ENCODE data around the gene LECT2.

LECT2 gene

GRCh38 chr5:135986401-135986800 is 31.6 kb upstream of the LECT2 start:
- Histone ChIP-seq H3K27ac (replicated peaks) (no peak overlapping the region), H3K27me3 (ENCODE audit: insufficient read depth, poor library complexity, severe bottlenecking) (no peaks in the 10 kb centered on the region), H3K4me3 (replicated peaks; ENCODE audit: insufficient read depth, low read length) (no peak overlapping the region)
- DNase-seq (ENCODE audit: low read depth in 1 of 2, low spot score in 1 of 2), result no peak
- no peak for TF ChIP-seq REST (IDR thresholded peaks at IDR 0.05; ENCODE audit: insufficient replicate concordance, low read depth)
- no peak for TF ChIP-seq SPI1 (IDR thresholded peaks at IDR 0.05; ENCODE audit: borderline replicate concordance, low read depth)
- no peak for TF ChIP-seq CTCF (IDR thresholded peaks at IDR 0.05; ENCODE audit: insufficient read depth, low read length)
- no peak for TF ChIP-seq GABPA (IDR thresholded peaks at IDR 0.05; ENCODE audit: low read depth)
- TF ChIP-seq POLR2AphosphoS5 (IDR thresholded peaks at IDR 0.05; ENCODE audit: low read depth), result no peak

GRCh38 chr5:135985951-135986350 is 31.2 kb upstream of the LECT2 start:
- no peak for TF ChIP-seq POLR2AphosphoS5 (IDR thresholded peaks at IDR 0.05; ENCODE audit: low read depth)
- TF ChIP-seq CTCF (IDR thresholded peaks at IDR 0.05; ENCODE audit: insufficient read depth, low read length), result no peak
- no peak for TF ChIP-seq REST (IDR thresholded peaks at IDR 0.05; ENCODE audit: insufficient replicate concordance, low read depth)
- TF ChIP-seq SPI1 (IDR thresholded peaks at IDR 0.05; ENCODE audit: borderline replicate concordance, low read depth), result no peak
- TF ChIP-seq GABPA (IDR thresholded peaks at IDR 0.05; ENCODE audit: low read depth), result no peak
- DNase-seq (ENCODE audit: low read depth in 1 of 2, low spot score in 1 of 2), result no peak

GRCh38 chr5:135980620-135981019 is 25.8 kb upstream of the LECT2 start:
- DNase-seq (ENCODE audit: low read depth in 1 of 2, low spot score in 1 of 2), result no peak
- no peaks in the 10 kb centered on the region for H3K27me3 ChIP-seq (ENCODE audit: insufficient read depth, poor library complexity, severe bottlenecking)
- TF ChIP-seq CTCF (IDR thresholded peaks at IDR 0.05; ENCODE audit: insufficient read depth, low read length) (no peak), SPI1 (IDR thresholded peaks at IDR 0.05; ENCODE audit: borderline replicate concordance, low read depth) (no peak), REST (IDR thresholded peaks at IDR 0.05; ENCODE audit: insufficient replicate concordance, low read depth) (no peak), GABPA (IDR thresholded peaks at IDR 0.05; ENCODE audit: low read depth) (no peak), POLR2AphosphoS5 (IDR thresholded peaks at IDR 0.05; ENCODE audit: low read depth) (no peak)
- no peak overlapping the region for H3K27ac ChIP-seq (replicated peaks)
- H3K4me3 ChIP-seq (replicated peaks; ENCODE audit: insufficient read depth, low read length), result no peak overlapping the region

More at GRCh38 chr5:135985951-135986350, 31.2 kb upstream of the LECT2 start:
- Histone ChIP-seq H3K27me3 (ENCODE audit: insufficient read depth, poor library complexity, severe bottlenecking) (no peaks in the 10 kb centered on the region), H3K27ac (replicated peaks) (no peak overlapping the region), H3K4me3 (replicated peaks; ENCODE audit: insufficient read depth, low read length) (no peak overlapping the region)
